BLaER1 treated with 17β-estradiol and CSF1 and Interleukin-3, amounts not matched to agents 10 nM and 100 nM (cell line): Measurements from ENCODE around the gene GLYATL3.

Experiments
- H3K27ac ChIP-seq, 11 experiments: shearing (Covaris generic); formaldehyde crosslinking; 2 replicates each; pipeline ENCODE4 v1.8.1; 2022
- H3K27me3 ChIP-seq, 11 experiments: shearing (Covaris generic); formaldehyde crosslinking; 2 replicates each; pipeline ENCODE4 v1.8.1; 2022
- H3K36me3 ChIP-seq, 11 experiments: shearing (Covaris generic); formaldehyde crosslinking; 2 replicates each; pipeline ENCODE4 v1.8.1; 2022
- H3K4me1 ChIP-seq, 10 experiments: shearing (Covaris generic); formaldehyde crosslinking; 2 replicates each; pipeline ENCODE4 v1.8.1; 2022
- H3K4me2 ChIP-seq, 11 experiments: shearing (Covaris generic); formaldehyde crosslinking; 2 replicates each; pipeline ENCODE4 v1.8.1; 2022
- H3K4me3 ChIP-seq, 10 experiments: shearing (Covaris generic); formaldehyde crosslinking; 2 replicates each; pipeline ENCODE4 v1.8.1; 2022
- H3K9ac ChIP-seq, 11 experiments: shearing (Covaris generic); formaldehyde crosslinking; 2 replicates each; pipeline ENCODE4 v1.8.1; 2022
- H3K9me3 ChIP-seq, 11 experiments: shearing (Covaris generic); formaldehyde crosslinking; replicated peaks in 1 of 11; 2 replicates each; pipeline ENCODE4 v1.8.1; 2022
- H4K20me1 ChIP-seq, 11 experiments: shearing (Covaris generic); formaldehyde crosslinking; 2 replicates each; pipeline ENCODE4 v1.8.1; 2022
- Cebpa-rat ChIP-seq, 11 experiments: shearing (Covaris generic); IDR thresholded peaks; 2 replicates each; pipeline ENCODE4 v1.8.1; 2022

GLYATL3 gene

DNA sequence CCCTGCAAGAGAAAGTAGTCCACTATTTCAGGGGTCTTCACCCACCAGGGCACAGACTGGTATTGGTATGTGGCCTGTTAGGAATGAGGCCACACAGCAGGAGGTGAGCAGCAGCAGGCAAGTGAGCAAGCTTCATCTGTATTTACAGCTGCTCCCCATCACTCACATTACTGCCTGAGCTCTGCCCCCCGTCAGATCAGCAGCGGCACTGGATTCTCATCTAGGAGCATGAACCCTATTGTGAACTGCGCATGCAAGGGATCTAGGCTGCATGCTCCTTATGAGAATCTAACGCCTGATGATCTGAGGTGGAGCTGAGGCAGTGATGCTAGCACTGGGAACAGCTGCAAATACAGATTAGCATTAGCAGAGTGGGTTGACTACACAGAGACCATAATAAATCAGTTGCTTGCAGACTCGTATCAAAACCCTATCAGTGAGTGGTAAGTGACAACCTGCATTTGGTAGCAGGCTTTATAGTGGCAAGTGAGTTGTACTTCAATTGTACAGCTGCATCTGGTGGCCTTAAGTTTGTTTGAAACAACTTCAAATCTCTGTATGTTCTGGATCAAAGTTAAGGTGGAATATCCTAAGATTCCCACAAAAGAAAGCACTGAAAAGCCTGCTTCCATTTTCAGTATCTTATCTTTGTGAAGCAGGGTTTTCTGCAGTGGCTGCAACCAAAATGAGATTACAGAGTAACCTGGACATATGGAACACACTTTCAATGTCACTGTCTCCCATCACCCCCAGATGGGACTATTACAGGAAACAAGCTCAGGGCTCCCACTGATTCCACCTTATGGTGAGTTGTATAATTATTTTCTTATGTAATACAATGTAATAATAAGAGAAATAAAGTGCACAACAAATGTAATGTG is 63.5 kb downstream of the GLYATL3 start:
- H3K36me3 ChIP-seq: no peaks in the 10 kb centered on the region
- H3K9me3 ChIP-seq: 0 out of 22 replicates have a peak, but pooled peaks cover 0 to 5% (median 0%) of the 10 kb centered on the region in 11 experiments
- no peaks in the 10 kb centered on the region for H3K27me3 ChIP-seq
- H3K9ac ChIP-seq: no peak overlapping the region
- H4K20me1 ChIP-seq: no peaks in the 10 kb centered on the region
- no peak overlapping the region for H3K4me2 ChIP-seq
- no peak overlapping the region for H3K27ac ChIP-seq
- H3K4me3 ChIP-seq: no peak overlapping the region
- no peak for TF ChIP-seq Cebpa-rat (IDR thresholded peaks at IDR 0.05)
- no peaks in the 10 kb centered on the region for H3K4me1 ChIP-seq

DNA sequence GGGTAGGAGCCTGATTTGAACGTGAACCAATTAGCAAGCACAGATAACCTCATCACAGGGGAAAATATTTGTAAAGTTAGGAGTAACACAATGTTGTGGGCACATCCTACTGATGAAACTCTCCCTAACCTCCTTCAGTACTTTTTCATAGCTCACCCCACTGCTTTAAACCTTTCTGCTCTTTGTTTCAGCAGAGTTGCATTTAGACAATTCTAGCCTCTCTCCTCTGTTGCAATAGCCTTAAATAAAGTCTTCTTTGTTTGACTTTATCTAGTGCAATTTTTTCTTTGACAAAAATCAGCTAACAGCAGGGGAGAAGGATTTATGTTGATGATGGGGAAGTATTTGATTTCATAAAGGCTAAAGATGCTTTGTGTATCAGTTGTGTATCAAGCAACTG is 64.8 kb downstream of the GLYATL3 start:
- Histone ChIP-seq H3K4me3 (no peak overlapping the region), H3K9me3 (0 out of 22 replicates have a peak, but pooled peaks cover 0 to 5% (median 0%) of the 10 kb centered on the region in 11 experiments), H3K36me3 (no peaks in the 10 kb centered on the region), H3K4me2 (no peak overlapping the region), H3K27me3 (no peaks in the 10 kb centered on the region), H4K20me1 (no peaks in the 10 kb centered on the region), H3K27ac (no peak overlapping the region), H3K4me1 (no peaks in the 10 kb centered on the region), H3K9ac (no peak overlapping the region)
- no peak for TF ChIP-seq Cebpa-rat (IDR thresholded peaks at IDR 0.05)

DNA sequence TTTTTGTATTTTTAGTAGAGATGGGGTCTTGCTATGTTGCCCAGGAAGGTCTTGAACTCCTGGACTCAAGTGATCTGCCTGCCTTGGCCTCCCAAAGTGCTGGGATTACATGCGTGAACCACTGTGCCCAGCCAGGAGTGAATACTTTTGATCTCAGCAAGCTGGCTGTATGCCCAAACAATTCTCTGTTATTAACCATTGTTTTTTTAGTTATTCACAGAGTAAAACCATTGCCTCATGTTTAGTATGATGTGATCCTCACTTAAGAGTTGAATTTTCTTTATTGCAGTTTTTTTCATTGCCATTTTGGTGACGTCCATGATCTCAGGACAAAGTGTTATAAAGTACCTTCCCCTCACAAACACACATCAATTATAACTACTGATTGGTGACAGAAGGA is 65.5 kb downstream of the GLYATL3 start:
- Histone ChIP-seq H3K4me1 (no peaks in the 10 kb centered on the region), H3K4me3 (no peak overlapping the region), H4K20me1 (no peaks in the 10 kb centered on the region), H3K9ac (no peak overlapping the region), H3K27me3 (no peaks in the 10 kb centered on the region), H3K36me3 (no peaks in the 10 kb centered on the region), H3K9me3 (0 out of 22 replicates have a peak, but pooled peaks cover 0 to 5% (median 0%) of the 10 kb centered on the region in 11 experiments), H3K4me2 (no peak overlapping the region), H3K27ac (no peak overlapping the region)
- TF ChIP-seq Cebpa-rat (IDR thresholded peaks at IDR 0.05): no peak

DNA sequence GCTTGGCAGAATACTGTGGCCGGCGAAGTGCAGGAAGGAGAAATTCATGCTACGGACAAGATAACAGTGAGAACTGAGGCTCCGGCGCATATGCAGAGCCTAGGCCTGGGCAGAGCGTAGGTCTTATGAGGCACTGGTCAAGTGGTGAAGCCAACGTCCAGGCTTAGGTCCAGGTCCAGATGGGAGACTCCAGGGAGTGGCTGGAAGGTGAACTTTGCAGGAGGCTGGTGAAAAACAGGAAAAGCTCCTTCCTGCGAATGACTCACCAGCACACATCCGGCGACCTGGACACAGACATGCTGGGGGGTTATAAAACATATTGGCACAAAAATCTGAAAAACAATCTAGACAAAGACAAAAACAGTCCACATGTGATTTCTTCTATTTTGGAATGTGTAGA is 66.1 kb downstream of the GLYATL3 start:
- 0 out of 22 replicates have a peak, but pooled peaks cover 0 to 5% (median 0%) of the 10 kb centered on the region in 11 experiments for H3K9me3 ChIP-seq
- H3K27me3 ChIP-seq: no peaks in the 10 kb centered on the region
- H3K27ac ChIP-seq: no peak overlapping the region
- H3K4me1 ChIP-seq: no peaks in the 10 kb centered on the region
- H3K4me3 ChIP-seq: no peak overlapping the region
- no peak overlapping the region for H3K9ac ChIP-seq
- TF ChIP-seq Cebpa-rat (IDR thresholded peaks at IDR 0.05): no peak
- H3K4me2 ChIP-seq: no peak overlapping the region
- no peaks in the 10 kb centered on the region for H3K36me3 ChIP-seq
- no peaks in the 10 kb centered on the region for H4K20me1 ChIP-seq

DNA sequence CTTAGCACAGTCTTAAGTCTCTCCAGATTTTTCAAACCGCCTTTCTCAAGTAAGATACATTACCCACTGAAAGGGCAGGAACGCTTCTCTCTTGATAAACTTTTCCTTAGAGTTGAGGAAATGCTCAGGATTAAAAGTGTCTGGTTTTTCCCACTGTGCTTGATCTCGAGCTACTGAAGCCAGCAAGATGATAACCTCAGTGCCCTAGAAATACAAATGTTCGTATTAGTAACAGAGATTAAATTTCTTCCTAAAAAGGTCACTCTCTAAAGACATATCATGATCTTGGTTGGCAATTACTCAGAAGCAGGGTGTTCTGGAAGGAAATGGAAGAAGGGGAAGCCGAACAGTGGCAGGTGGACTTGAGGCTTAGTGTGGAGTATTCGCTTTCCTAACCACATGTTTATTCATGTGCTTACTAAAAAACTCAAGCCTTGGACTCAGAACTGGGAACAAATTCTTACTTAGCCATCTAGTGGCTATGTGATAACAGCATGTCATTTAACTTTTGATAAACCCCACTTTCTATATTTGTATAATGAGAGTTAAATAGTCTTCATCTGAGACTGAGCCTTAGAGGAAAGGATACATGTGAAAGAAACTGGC is 70.9 kb downstream of the GLYATL3 start:
- no peak for TF ChIP-seq Cebpa-rat (IDR thresholded peaks at IDR 0.05)
- no peak overlapping the region for H3K27ac ChIP-seq

DNA sequence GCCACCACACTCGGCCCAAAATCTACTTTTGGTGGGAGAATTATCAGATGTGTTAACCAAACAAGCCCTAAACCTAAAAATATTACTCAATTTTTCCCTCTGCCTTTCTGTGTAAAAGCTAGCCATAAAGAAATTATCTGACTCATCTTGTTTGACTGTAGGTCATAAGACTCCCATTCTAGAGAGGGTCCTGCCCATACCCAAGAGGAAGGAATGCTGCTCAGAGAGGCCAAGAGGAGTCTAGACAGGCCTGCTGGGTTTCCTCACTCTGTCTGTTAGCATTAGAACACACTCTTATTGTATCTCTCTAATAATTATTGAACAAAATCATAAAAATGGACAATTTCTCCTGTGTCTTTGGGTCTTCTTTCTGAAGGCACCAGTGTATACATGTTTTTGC is 76.9 kb downstream of the GLYATL3 start:
- Histone ChIP-seq H3K4me2 (no peak overlapping the region), H3K27ac (no peak overlapping the region), H3K4me1 (no peaks in the 10 kb centered on the region), H3K36me3 (no peaks in the 10 kb centered on the region), H3K4me3 (no peak overlapping the region), H4K20me1 (no peaks in the 10 kb centered on the region), H3K9ac (no peak overlapping the region), H3K9me3 (peaks cover 0 to 10% (median 0%) of the 10 kb centered on the region in 11 experiments; a peak in 5 of 22 replicates), H3K27me3 (no peaks in the 10 kb centered on the region)
- TF ChIP-seq Cebpa-rat (IDR thresholded peaks at IDR 0.05): no peak

More for the DNA sequence above, 70.9 kb downstream of the GLYATL3 start:
- no peaks in the 10 kb centered on the region for H3K9me3 ChIP-seq
- no peaks in the 10 kb centered on the region for H3K36me3 ChIP-seq
- H3K4me1 ChIP-seq: no peaks in the 10 kb centered on the region
- H3K9ac ChIP-seq: no peak overlapping the region
- H4K20me1 ChIP-seq: no peaks in the 10 kb centered on the region
- no peaks in the 10 kb centered on the region for H3K27me3 ChIP-seq
- H3K4me3 ChIP-seq: no peak overlapping the region
- no peak overlapping the region for H3K4me2 ChIP-seq
